ENCODE results near the gene ANKS1A.
A peak's percentile ranks its signal among the peaks of the same experiment; 100 is the strongest.

Gene ANKS1A

DNA sequence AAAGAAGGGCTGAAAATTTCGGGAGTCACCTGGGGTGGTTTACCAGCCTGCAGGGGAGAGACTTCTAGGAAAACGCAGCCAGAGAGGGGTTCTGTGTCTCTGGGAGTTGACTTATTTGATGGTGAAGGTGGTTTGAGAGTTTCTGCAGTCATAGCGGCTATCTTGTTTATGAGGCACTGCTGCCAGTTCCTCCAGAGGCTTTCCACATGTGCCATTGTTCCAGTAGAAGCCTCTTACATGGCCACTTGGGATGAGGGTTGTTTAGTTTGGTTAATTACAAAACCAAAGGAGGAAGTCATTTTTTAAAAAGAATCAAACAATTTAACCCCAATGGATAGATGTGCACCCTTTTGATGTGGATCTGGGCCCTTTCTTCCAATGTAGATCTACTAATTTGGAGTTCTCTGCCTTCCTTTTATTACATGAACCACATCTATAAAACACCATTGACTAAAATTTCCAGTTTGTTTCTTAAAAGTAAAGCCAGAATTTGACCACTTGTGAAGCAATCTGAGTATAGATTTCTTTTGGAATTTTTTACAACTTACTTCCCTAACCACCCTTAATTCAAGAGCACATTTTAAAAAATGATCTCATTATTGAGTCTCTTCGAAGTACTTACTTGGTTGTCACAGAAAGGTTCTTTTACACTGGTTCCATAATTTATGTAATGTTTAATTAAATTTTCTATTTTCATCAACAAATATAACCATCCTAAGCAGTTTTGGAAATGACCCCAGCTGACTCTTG lies 154.5 kb downstream of the ANKS1A start:
- peak overlapping the region; percentile 76 for H3K9ac ChIP-seq (ENCODE audit: low read depth, low read length, poor library complexity, severe bottlenecking)
- no peak overlapping the region for H3K4me3 ChIP-seq (ENCODE audit: low read length, poor library complexity, severe bottlenecking)
- no peaks in the 10 kb centered on the region for H4K20me1 ChIP-seq (ENCODE audit: insufficient read depth, low read length, poor library complexity, severe bottlenecking)
- no peaks in the 10 kb centered on the region for H3K36me3 ChIP-seq (ENCODE audit: insufficient read depth, low read length)
- peaks cover 66% of the 10 kb centered on the region for H3K4me1 ChIP-seq (ENCODE audit: insufficient read depth, low read length, poor library complexity, severe bottlenecking)
- H3K4me2 ChIP-seq (ENCODE audit: low read depth, low read length, poor library complexity, severe bottlenecking) = peak overlapping the region; percentile 40
- peaks cover 24% of the 10 kb centered on the region for H3F3A ChIP-seq (ENCODE audit: low read depth)
- no peaks in the 10 kb centered on the region for H3K27me3 ChIP-seq (ENCODE audit: insufficient read depth, low read length, poor library complexity, severe bottlenecking)
- no peak overlapping the region for H2AFZ ChIP-seq (ENCODE audit: low read length)
- H3K9me3 ChIP-seq (ENCODE audit: insufficient read depth, low read depth, low read length) = no peaks in the 10 kb centered on the region
- TF ChIP-seq EZH2phosphoT487 (IDR thresholded peaks at IDR 0.05; ENCODE audit: borderline replicate concordance) = no peak
- TF ChIP-seq, protein P1, sequence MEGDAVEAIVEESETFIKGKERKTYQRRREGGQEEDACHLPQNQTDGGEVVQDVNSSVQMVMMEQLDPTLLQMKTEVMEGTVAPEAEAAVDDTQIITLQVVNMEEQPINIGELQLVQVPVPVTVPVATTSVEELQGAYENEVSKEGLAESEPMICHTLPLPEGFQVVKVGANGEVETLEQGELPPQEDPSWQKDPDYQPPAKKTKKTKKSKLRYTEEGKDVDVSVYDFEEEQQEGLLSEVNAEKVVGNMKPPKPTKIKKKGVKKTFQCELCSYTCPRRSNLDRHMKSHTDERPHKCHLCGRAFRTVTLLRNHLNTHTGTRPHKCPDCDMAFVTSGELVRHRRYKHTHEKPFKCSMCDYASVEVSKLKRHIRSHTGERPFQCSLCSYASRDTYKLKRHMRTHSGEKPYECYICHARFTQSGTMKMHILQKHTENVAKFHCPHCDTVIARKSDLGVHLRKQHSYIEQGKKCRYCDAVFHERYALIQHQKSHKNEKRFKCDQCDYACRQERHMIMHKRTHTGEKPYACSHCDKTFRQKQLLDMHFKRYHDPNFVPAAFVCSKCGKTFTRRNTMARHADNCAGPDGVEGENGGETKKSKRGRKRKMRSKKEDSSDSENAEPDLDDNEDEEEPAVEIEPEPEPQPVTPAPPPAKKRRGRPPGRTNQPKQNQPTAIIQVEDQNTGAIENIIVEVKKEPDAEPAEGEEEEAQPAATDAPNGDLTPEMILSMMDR (conservative IDR thresholded peaks at IDR 0.05; ENCODE audit: low read length) = no peak
- H3K79me2 ChIP-seq (ENCODE audit: insufficient read depth, low read length) = no peaks in the 10 kb centered on the region
- H3K9me2 ChIP-seq (replicated peaks; ENCODE audit: low read depth, low read length) = no peaks in the 10 kb centered on the region

DNA sequence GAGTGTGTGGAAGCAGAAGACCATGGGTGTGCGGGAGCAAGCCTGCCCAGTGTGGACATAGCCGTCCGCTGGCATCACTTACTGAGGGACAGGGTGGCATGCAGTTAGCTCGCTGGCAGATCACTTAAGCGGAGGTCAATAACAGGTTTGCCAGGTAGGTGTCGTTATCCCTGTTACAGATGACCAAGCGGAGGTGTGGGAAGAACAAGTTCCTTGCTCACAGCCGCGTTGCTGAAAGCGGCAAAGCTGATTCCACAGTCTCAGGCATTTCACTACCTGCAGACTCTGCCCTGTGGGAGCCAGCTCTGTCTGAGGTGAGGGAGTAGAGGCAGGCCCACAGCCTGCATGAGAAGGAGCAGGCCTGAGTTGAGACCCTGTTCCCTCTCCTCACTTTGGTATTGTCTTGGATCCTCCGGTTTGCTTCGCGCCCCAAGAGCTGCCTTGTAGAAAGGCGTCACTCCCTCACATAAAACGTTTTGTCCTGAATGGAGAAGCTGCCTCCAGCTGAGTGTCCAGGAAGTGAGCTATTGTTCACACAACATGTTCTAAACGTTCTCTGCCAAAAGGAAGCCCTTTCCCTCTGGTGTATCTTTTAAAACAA lies 155.2 kb downstream of the ANKS1A start:
- Histone ChIP-seq H3K9me2 (replicated peaks; ENCODE audit: low read depth, low read length) (no peaks in the 10 kb centered on the region), H4K20me1 (ENCODE audit: insufficient read depth, low read length, poor library complexity, severe bottlenecking) (no peaks in the 10 kb centered on the region), H3K9ac (ENCODE audit: low read depth, low read length, poor library complexity, severe bottlenecking) (peak overlapping the region; percentile 76), H2AFZ (ENCODE audit: low read length) (no peak overlapping the region), H3K9me3 (ENCODE audit: insufficient read depth, low read depth, low read length) (no peaks in the 10 kb centered on the region), H3K4me2 (ENCODE audit: low read depth, low read length, poor library complexity, severe bottlenecking) (peak overlapping the region; percentile 40), H3K79me2 (ENCODE audit: insufficient read depth, low read length) (no peaks in the 10 kb centered on the region), H3K36me3 (ENCODE audit: insufficient read depth, low read length) (no peaks in the 10 kb centered on the region), H3K4me3 (ENCODE audit: low read length, poor library complexity, severe bottlenecking) (peak overlapping the region; percentile 33), H3K27me3 (ENCODE audit: insufficient read depth, low read length, poor library complexity, severe bottlenecking) (no peaks in the 10 kb centered on the region), H3K4me1 (ENCODE audit: insufficient read depth, low read length, poor library complexity, severe bottlenecking) (peaks cover 73% of the 10 kb centered on the region), H3F3A (ENCODE audit: low read depth) (peaks cover 26% of the 10 kb centered on the region)
- TF ChIP-seq EZH2phosphoT487 (IDR thresholded peaks at IDR 0.05; ENCODE audit: borderline replicate concordance) = no peak
- TF ChIP-seq, protein P1 (conservative IDR thresholded peaks at IDR 0.05; ENCODE audit: low read length) = no peak

- H4K20me1 ChIP-seq (ENCODE audit: insufficient read depth, low read length, poor library complexity, severe bottlenecking) = no peaks in the 10 kb centered on the region
- peak overlapping the region; percentile 40 for H3K4me2 ChIP-seq (ENCODE audit: low read depth, low read length, poor library complexity, severe bottlenecking)
- no peaks in the 10 kb centered on the region for H3K9me2 ChIP-seq (replicated peaks; ENCODE audit: low read depth, low read length)
- no peak for TF ChIP-seq EZH2phosphoT487 (IDR thresholded peaks at IDR 0.05; ENCODE audit: borderline replicate concordance)
- TF ChIP-seq, protein P1 (conservative IDR thresholded peaks at IDR 0.05; ENCODE audit: low read length) = no peak
- peaks cover 80% of the 10 kb centered on the region for H3K4me1 ChIP-seq (ENCODE audit: insufficient read depth, low read length, poor library complexity, severe bottlenecking)
- peak overlapping the region; percentile 76 for H3K9ac ChIP-seq (ENCODE audit: low read depth, low read length, poor library complexity, severe bottlenecking)
- no peaks in the 10 kb centered on the region for H3K27me3 ChIP-seq (ENCODE audit: insufficient read depth, low read length, poor library complexity, severe bottlenecking)
- H3K4me3 ChIP-seq (ENCODE audit: low read length, poor library complexity, severe bottlenecking) = peak overlapping the region; percentile 33
- H2AFZ ChIP-seq (ENCODE audit: low read length) = no peak overlapping the region
- H3K36me3 ChIP-seq (ENCODE audit: insufficient read depth, low read length) = no peaks in the 10 kb centered on the region
- H3K9me3 ChIP-seq (ENCODE audit: insufficient read depth, low read depth, low read length) = no peaks in the 10 kb centered on the region
- peaks cover 26% of the 10 kb centered on the region for H3F3A ChIP-seq (ENCODE audit: low read depth)
- H3K79me2 ChIP-seq (ENCODE audit: insufficient read depth, low read length) = no peaks in the 10 kb centered on the region
Measured at GRCh38 chr6:35044761-35045421, 155.8 kb downstream of the ANKS1A start.

All from Loucy (cell line).